Measurements from ENCODE around the gene ZNF683.

The ZNF683 gene

GRCh38 chr1:26353210-26353859 lies 19.2 kb downstream of the ZNF683 start:
- TF ChIP-seq SPI1 (IDR thresholded peaks at IDR 0.05; ENCODE audit: borderline replicate concordance, low read depth), result no peak
- no peak for TF ChIP-seq GABPA (IDR thresholded peaks at IDR 0.05; ENCODE audit: low read depth)
- no peak for TF ChIP-seq CTCF (IDR thresholded peaks at IDR 0.05; ENCODE audit: insufficient read depth, low read length)
- no peak for TF ChIP-seq POLR2AphosphoS5 (IDR thresholded peaks at IDR 0.05; ENCODE audit: low read depth)
- H3K27ac ChIP-seq (replicated peaks), result no peak overlapping the region
- no peaks in the 10 kb centered on the region for H3K27me3 ChIP-seq (ENCODE audit: insufficient read depth, poor library complexity, severe bottlenecking)
- H3K4me3 ChIP-seq (replicated peaks; ENCODE audit: insufficient read depth, low read length), result no peak overlapping the region
- DNase-seq (ENCODE audit: low read depth in 1 of 2, low spot score in 1 of 2), result no peak

GRCh38 chr1:26352338-26352679 lies 20.2 kb downstream of the ZNF683 start:
- TF ChIP-seq POLR2AphosphoS5 (IDR thresholded peaks at IDR 0.05; ENCODE audit: low read depth) (no peak), GABPA (IDR thresholded peaks at IDR 0.05; ENCODE audit: low read depth) (no peak), REST (IDR thresholded peaks at IDR 0.05; ENCODE audit: insufficient replicate concordance, low read depth) (no peak), CTCF (IDR thresholded peaks at IDR 0.05; ENCODE audit: insufficient read depth, low read length) (no peak), SPI1 (IDR thresholded peaks at IDR 0.05; ENCODE audit: borderline replicate concordance, low read depth) (no peak)
- DNase-seq (ENCODE audit: low read depth in 1 of 2, low spot score in 1 of 2), result no peak
- Histone ChIP-seq H3K27me3 (ENCODE audit: insufficient read depth, poor library complexity, severe bottlenecking) (no peaks in the 10 kb centered on the region), H3K4me3 (replicated peaks; ENCODE audit: insufficient read depth, low read length) (no peak overlapping the region), H3K27ac (replicated peaks) (no peak overlapping the region)

GRCh38 chr1:26351590-26352337 lies 20.8 kb downstream of the ZNF683 start:
- no peak overlapping the region for H3K4me3 ChIP-seq (replicated peaks; ENCODE audit: insufficient read depth, low read length)
- no peak overlapping the region for H3K27ac ChIP-seq (replicated peaks)
- no peaks in the 10 kb centered on the region for H3K27me3 ChIP-seq (ENCODE audit: insufficient read depth, poor library complexity, severe bottlenecking)
- DNase-seq (ENCODE audit: low read depth in 1 of 2, low spot score in 1 of 2), result no peak
- TF ChIP-seq GABPA (IDR thresholded peaks at IDR 0.05; ENCODE audit: low read depth) (no peak), SPI1 (IDR thresholded peaks at IDR 0.05; ENCODE audit: borderline replicate concordance, low read depth) (no peak), CTCF (IDR thresholded peaks at IDR 0.05; ENCODE audit: insufficient read depth, low read length) (no peak), POLR2AphosphoS5 (IDR thresholded peaks at IDR 0.05; ENCODE audit: low read depth) (no peak), REST (IDR thresholded peaks at IDR 0.05; ENCODE audit: insufficient replicate concordance, low read depth) (no peak)
